BLaER1 treated with 17β-estradiol and CSF1 and Interleukin-3, amounts not matched to agents 10 nM and 100 nM (cell line): ENCODE results near the gene ZNF423.

Experiments
- H3K27ac ChIP-seq, 11 experiments: shearing (Covaris generic); formaldehyde crosslinking; 2 replicates each; pipeline ENCODE4 v1.8.1; 2022
- H3K27me3 ChIP-seq, 11 experiments: shearing (Covaris generic); formaldehyde crosslinking; 2 replicates each; pipeline ENCODE4 v1.8.1; 2022
- H3K36me3 ChIP-seq, 11 experiments: shearing (Covaris generic); formaldehyde crosslinking; 2 replicates each; pipeline ENCODE4 v1.8.1; 2022
- H3K4me1 ChIP-seq, 10 experiments: shearing (Covaris generic); formaldehyde crosslinking; 2 replicates each; pipeline ENCODE4 v1.8.1; 2022
- H3K4me2 ChIP-seq, 11 experiments: shearing (Covaris generic); formaldehyde crosslinking; 2 replicates each; pipeline ENCODE4 v1.8.1; 2022
- H3K4me3 ChIP-seq, 10 experiments: shearing (Covaris generic); formaldehyde crosslinking; 2 replicates each; pipeline ENCODE4 v1.8.1; 2022
- H3K9ac ChIP-seq, 11 experiments: shearing (Covaris generic); formaldehyde crosslinking; 2 replicates each; pipeline ENCODE4 v1.8.1; 2022
- H3K9me3 ChIP-seq, 11 experiments: shearing (Covaris generic); formaldehyde crosslinking; replicated peaks in 1 of 11; 2 replicates each; pipeline ENCODE4 v1.8.1; 2022
- H4K20me1 ChIP-seq, 11 experiments: shearing (Covaris generic); formaldehyde crosslinking; 2 replicates each; pipeline ENCODE4 v1.8.1; 2022
- Cebpa-rat ChIP-seq, 11 experiments: shearing (Covaris generic); IDR thresholded peaks; 2 replicates each; pipeline ENCODE4 v1.8.1; 2022

ZNF423 gene

DNA sequence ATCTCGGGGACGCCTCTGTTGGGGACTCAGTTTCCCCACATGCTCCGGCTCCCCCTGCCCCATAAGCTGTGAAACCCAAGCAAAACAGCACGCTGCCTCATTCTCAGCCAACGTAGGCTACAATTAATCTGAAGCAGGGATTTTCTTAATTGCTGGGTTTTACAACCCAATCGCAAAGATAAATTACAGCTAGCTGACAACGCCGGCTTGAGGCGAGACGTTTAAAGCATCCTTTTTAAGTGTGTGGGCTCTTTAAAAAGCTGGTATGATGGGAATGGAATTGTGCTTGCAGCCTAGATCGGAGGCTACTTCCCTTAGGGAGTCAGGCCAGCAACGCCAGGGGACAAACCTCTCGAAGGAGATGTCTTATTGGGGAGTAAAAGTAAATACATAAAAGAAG, 185.3 kb downstream of the ZNF423 start:
- Histone ChIP-seq H3K27ac (no peak overlapping the region), H3K9me3 (no peaks in the 10 kb centered on the region), H3K4me2 (no peak overlapping the region), H3K9ac (no peak overlapping the region), H3K36me3 (no peaks in the 10 kb centered on the region), H3K4me1 (peaks cover 0 to 23% (median 20%) of the 10 kb centered on the region in 10 experiments; a peak in 16 of 20 replicates), H3K27me3 (no peaks in the 10 kb centered on the region), H4K20me1 (peaks cover 0 to 29% (median 10%) of the 10 kb centered on the region in 11 experiments; a peak in 10 of 22 replicates), H3K4me3 (no peak overlapping the region)
- TF ChIP-seq Cebpa-rat (IDR thresholded peaks at IDR 0.05), result no peak

- Histone ChIP-seq H3K27ac (no peak overlapping the region), H3K9ac (no peak overlapping the region), H3K27me3 (no peaks in the 10 kb centered on the region)
These were observed 190.3 kb downstream of the ZNF423 start for GRCh38 chr16:49665482-49666230.

GRCh38 chr16:49664221-49665215, 191.4 kb downstream of the ZNF423 start:
- TF ChIP-seq Cebpa-rat (IDR thresholded peaks at IDR 0.05), result no peak
- no peak overlapping the region for H3K9ac ChIP-seq
- no peak overlapping the region for H3K4me2 ChIP-seq
- H3K4me1 ChIP-seq, result peaks cover 0 to 28% (median 6%) of the 10 kb centered on the region in 10 experiments; a peak in 9 of 20 replicates
- no peaks in the 10 kb centered on the region for H3K9me3 ChIP-seq
- no peaks in the 10 kb centered on the region for H3K36me3 ChIP-seq
- peaks cover 0 to 8% (median 0%) of the 10 kb centered on the region in 11 experiments; a peak in 3 of 22 replicates for H4K20me1 ChIP-seq
- no peak overlapping the region for H3K4me3 ChIP-seq
- no peaks in the 10 kb centered on the region for H3K27me3 ChIP-seq
- H3K27ac ChIP-seq, result no peak overlapping the region

More at GRCh38 chr16:49665482-49666230, 190.3 kb downstream of the ZNF423 start:
- Histone ChIP-seq H3K4me3 (no peak overlapping the region), H3K4me2 (no peak overlapping the region), H3K4me1 (peaks cover 0 to 28% (median 6%) of the 10 kb centered on the region in 10 experiments; a peak in 9 of 20 replicates), H3K9me3 (no peaks in the 10 kb centered on the region), H3K36me3 (no peaks in the 10 kb centered on the region), H4K20me1 (peaks cover 0 to 18% (median 0%) of the 10 kb centered on the region in 11 experiments; a peak in 5 of 22 replicates)
- TF ChIP-seq Cebpa-rat (IDR thresholded peaks at IDR 0.05), result no peak

DNA sequence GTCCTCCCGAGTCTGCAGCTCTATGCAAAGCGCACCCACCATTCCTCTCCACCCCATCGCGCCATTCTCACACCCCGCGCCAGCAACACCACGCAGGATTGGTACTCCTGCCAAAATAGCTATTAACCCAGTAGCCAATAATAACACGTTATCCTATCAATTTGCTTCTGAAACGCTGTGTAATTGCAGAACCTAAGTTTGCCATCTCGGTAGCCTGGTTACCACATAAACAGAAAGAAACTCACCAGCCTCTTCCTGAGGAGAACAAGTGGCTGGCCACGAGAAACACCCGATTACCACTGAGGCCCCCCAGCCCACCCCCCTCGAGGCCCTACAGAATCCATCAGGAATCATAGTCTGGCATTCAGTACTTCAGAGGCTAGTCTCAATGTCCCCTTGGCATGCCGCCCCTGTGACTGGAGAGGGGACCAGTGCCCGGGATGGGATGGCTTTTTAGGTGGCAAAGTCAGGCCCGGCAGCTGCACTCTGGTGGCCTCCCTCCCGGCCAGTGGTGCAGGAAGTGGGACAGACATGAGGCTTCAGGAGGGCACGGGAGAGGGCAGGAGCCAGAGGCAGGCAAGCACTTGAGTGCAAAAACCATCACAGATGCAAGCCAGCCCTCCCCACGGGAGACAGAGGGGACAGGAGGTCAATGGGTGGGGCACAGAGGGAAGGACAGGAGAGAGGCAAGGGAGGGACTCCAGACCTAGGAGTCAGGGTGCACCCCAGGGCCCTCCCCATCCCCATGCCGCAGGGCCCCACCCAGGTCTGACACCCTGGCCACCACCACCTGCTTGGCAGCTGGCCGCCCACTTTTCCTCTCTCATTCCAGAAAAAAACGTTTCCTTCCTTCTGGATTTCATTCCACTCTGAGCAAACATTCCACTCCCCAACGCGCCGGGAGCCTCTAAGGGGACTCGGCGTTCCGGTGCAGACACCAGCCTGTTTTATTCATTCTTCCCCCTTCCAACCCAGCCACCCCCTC, 192.5 kb downstream of the ZNF423 start:
- Histone ChIP-seq H4K20me1 (peaks cover 0 to 8% (median 0%) of the 10 kb centered on the region in 11 experiments; a peak in 3 of 22 replicates), H3K4me2 (peak overlapping the region in 4 of 11 experiments; percentile 13 to 29 (median 26); a peak in 2 of 22 replicates), H3K27me3 (no peaks in the 10 kb centered on the region), H3K4me1 (peaks cover 0 to 33% (median 6%) of the 10 kb centered on the region in 10 experiments; a peak in 10 of 20 replicates), H3K36me3 (no peaks in the 10 kb centered on the region), H3K9ac (no peak overlapping the region), H3K4me3 (no peak overlapping the region), H3K27ac (no peak overlapping the region), H3K9me3 (no peaks in the 10 kb centered on the region)
- no peak for TF ChIP-seq Cebpa-rat (IDR thresholded peaks at IDR 0.05)

- H4K20me1 ChIP-seq, result peaks cover 0 to 8% (median 0%) of the 10 kb centered on the region in 11 experiments; a peak in 4 of 22 replicates
- H3K36me3 ChIP-seq, result no peaks in the 10 kb centered on the region
- no peak overlapping the region for H3K27ac ChIP-seq
- no peaks in the 10 kb centered on the region for H3K9me3 ChIP-seq
- peaks cover 0 to 40% (median 8%) of the 10 kb centered on the region in 10 experiments; a peak in 11 of 20 replicates for H3K4me1 ChIP-seq
- no peak overlapping the region for H3K9ac ChIP-seq
- H3K4me2 ChIP-seq, result no peak overlapping the region
- no peak for TF ChIP-seq Cebpa-rat (IDR thresholded peaks at IDR 0.05)
- H3K27me3 ChIP-seq, result no peaks in the 10 kb centered on the region
- no peak overlapping the region for H3K4me3 ChIP-seq
These were observed 193.3 kb downstream of the ZNF423 start for GRCh38 chr16:49662569-49662968.

- no peak overlapping the region for H3K9ac ChIP-seq
- H4K20me1 ChIP-seq, result peaks cover 0 to 6% (median 0%) of the 10 kb centered on the region in 11 experiments; a peak in 4 of 22 replicates
- H3K4me1 ChIP-seq, result peaks cover 0 to 40% (median 11%) of the 10 kb centered on the region in 10 experiments; a peak in 11 of 20 replicates
- H3K9me3 ChIP-seq, result no peaks in the 10 kb centered on the region
- H3K36me3 ChIP-seq, result no peaks in the 10 kb centered on the region
- TF ChIP-seq Cebpa-rat (IDR thresholded peaks at IDR 0.05), result no peak
- H3K4me2 ChIP-seq, result peak overlapping the region in 4 of 11 experiments; percentile 0 to 22 (median 20); a peak in 2 of 22 replicates
- no peak overlapping the region for H3K27ac ChIP-seq
- no peaks in the 10 kb centered on the region for H3K27me3 ChIP-seq
- H3K4me3 ChIP-seq, result no peak overlapping the region
These were observed 194.3 kb downstream of the ZNF423 start for GRCh38 chr16:49661465-49662187.

DNA sequence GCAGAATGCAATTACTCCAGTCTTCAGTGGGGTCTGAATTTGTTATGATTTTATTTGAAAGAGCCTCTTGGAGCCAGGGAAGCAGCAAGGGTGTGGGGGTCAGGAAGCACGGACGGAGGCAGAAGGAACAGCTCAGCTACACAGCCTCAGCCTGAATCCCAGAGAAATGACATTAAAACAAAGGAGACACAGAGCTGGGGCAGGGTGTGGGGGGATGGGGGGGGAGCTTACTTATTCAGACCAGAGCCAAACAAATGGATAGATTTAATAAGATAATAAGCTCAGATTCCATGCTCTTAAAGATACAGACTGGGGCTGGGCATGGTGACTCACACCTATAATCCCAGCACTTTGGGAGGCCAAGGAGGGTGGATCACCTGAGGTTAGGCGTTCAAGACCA, 195.3 kb downstream of the ZNF423 start:
- Histone ChIP-seq H3K4me3 (no peak overlapping the region), H3K9ac (no peak overlapping the region), H3K36me3 (no peaks in the 10 kb centered on the region), H4K20me1 (peaks cover 0 to 6% (median 0%) of the 10 kb centered on the region in 11 experiments; a peak in 4 of 22 replicates), H3K27me3 (no peaks in the 10 kb centered on the region), H3K9me3 (no peaks in the 10 kb centered on the region), H3K4me1 (peaks cover 0 to 39% (median 11%) of the 10 kb centered on the region in 10 experiments; a peak in 11 of 20 replicates), H3K4me2 (no peak overlapping the region), H3K27ac (no peak overlapping the region)
- TF ChIP-seq Cebpa-rat (IDR thresholded peaks at IDR 0.05), result no peak
